Esophagus muscularis mucosa (tissue), 4 donors: Measurements from ENCODE around the gene C3orf22.

Experiments used
- CTCF ChIP-seq, 3 experiments: fragments of 200-600 bp in 2 of 3; fragments of 450-650 bp in 1 of 3; sonication (generic) in 2 of 3; IDR thresholded peaks; one replicate each; pipeline ENCODE4 v1.5.1; 2017 to 2019; ENCODE audit warnings: antibody characterized with exemption in 3 of 3, mild to moderate bottlenecking in 2 of 3, moderate library complexity in 1 of 3
- EP300 ChIP-seq: sonication (generic); formaldehyde crosslinking; IDR thresholded peaks from one replicate; pipeline ENCODE4 v1.6.1; 2017; ENCODE audit warnings: antibody characterized with exemption
- POLR2AphosphoS5 ChIP-seq, 2 donors: sonication (generic); formaldehyde crosslinking; IDR thresholded peaks; one replicate each; pipeline ENCODE4 v1.6.1; 2017; ENCODE audit warnings: antibody characterized with exemption in 2 of 2

DNA sequence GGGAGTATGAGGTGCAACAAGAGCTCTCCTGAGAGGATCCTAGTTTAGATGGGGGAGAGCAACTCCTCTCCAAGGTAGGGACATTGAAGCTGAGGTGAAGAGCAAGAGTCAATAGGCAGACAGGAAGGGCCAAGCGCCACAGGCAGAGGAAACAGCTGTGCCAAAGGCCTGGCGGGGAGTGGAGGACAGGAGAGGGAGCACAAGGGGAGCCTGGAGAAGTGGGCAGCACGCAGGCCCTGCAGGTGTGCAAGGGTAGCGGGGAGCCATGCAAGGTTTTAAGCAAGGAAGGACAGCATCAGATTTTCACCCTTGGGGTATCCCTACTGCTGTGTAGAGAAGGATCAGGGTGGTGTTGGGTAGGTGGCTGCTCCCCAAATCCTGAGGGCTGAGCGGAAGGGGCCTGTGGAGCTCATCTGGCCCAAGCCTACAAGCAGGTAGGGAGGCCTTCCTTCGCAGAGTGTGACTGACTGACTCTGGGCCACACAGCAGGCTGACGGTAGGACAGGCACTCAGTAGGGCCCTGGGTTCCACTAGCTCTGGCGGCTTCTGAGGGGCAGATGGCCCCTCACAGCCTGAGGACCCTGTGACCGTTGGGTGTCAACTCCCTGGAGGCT, 21.5 kb downstream of the C3orf22 start:
- TF ChIP-seq CTCF (IDR thresholded peaks at IDR 0.05) (no peak), POLR2AphosphoS5 (IDR thresholded peaks at IDR 0.05) (no peak), EP300 (no peak)
